ENCODE data around the gene TOP2A.

Gene TOP2A

GRCh38 chr17:40363111-40363827, 54.4 kb downstream of the TOP2A start:
- Histone ChIP-seq H3K4me3 (ENCODE audit: low read depth, low read length) (peak overlapping the region; percentile 47), H3K9ac (no peak overlapping the region), H3K27me3 (ENCODE audit: control insufficient read depth, insufficient read depth, low read length) (no peaks in the 10 kb centered on the region), H3K4me2 (ENCODE audit: low read length) (peak overlapping the region; percentile 85), H3K36me3 (ENCODE audit: control insufficient read depth, insufficient read depth, low read length) (no peaks in the 10 kb centered on the region), H3K27ac (no peak overlapping the region), H3K4me1 (no peaks in the 10 kb centered on the region), H2AFZ (peak overlapping the region; percentile 84), H3K79me2 (no peaks in the 10 kb centered on the region), H3K9me3 (ENCODE audit: control insufficient read depth, low read length) (no peaks in the 10 kb centered on the region)
- no peak for TF ChIP-seq CTCF (IDR thresholded peaks at IDR 0.05)

- Histone ChIP-seq H3K4me3 (ENCODE audit: low read depth, low read length) (peak overlapping the region; percentile 47), H3K27me3 (ENCODE audit: control insufficient read depth, insufficient read depth, low read length) (no peaks in the 10 kb centered on the region), H3K79me2 (no peaks in the 10 kb centered on the region), H2AFZ (peak overlapping the region; percentile 84), H3K27ac (no peak overlapping the region), H3K4me1 (no peaks in the 10 kb centered on the region), H3K36me3 (ENCODE audit: control insufficient read depth, insufficient read depth, low read length) (no peaks in the 10 kb centered on the region), H3K4me2 (ENCODE audit: low read length) (peak overlapping the region; percentile 85), H3K9me3 (ENCODE audit: control insufficient read depth, low read length) (no peaks in the 10 kb centered on the region), H3K9ac (no peak overlapping the region)
- peak; percentile 62 for TF ChIP-seq CTCF (IDR thresholded peaks at IDR 0.05)
Measured at GRCh38 chr17:40362696-40363110, 55.0 kb downstream of the TOP2A start.

GRCh38 chr17:40361925-40362695, 55.6 kb downstream of the TOP2A start:
- no peaks in the 10 kb centered on the region for H3K27me3 ChIP-seq (ENCODE audit: control insufficient read depth, insufficient read depth, low read length)
- H3K9ac ChIP-seq = no peak overlapping the region
- H3K4me3 ChIP-seq (ENCODE audit: low read depth, low read length) = no peak overlapping the region
- no peaks in the 10 kb centered on the region for H3K36me3 ChIP-seq (ENCODE audit: control insufficient read depth, insufficient read depth, low read length)
- no peaks in the 10 kb centered on the region for H3K9me3 ChIP-seq (ENCODE audit: control insufficient read depth, low read length)
- TF ChIP-seq CTCF (IDR thresholded peaks at IDR 0.05) = no peak
- peak overlapping the region; percentile 74 for H2AFZ ChIP-seq
- H3K4me1 ChIP-seq = no peaks in the 10 kb centered on the region
- no peaks in the 10 kb centered on the region for H3K79me2 ChIP-seq
- H3K27ac ChIP-seq = no peak overlapping the region
- H3K4me2 ChIP-seq (ENCODE audit: low read length) = peak overlapping the region; percentile 67

- TF ChIP-seq CTCF (IDR thresholded peaks at IDR 0.05) = no peak
Measured at GRCh38 chr17:40361063-40361924, 56.4 kb downstream of the TOP2A start.

More at GRCh38 chr17:40361063-40361924, 56.4 kb downstream of the TOP2A start:
- Histone ChIP-seq H2AFZ (no peak overlapping the region), H3K4me2 (ENCODE audit: low read length) (no peak overlapping the region), H3K79me2 (no peaks in the 10 kb centered on the region), H3K4me3 (ENCODE audit: low read depth, low read length) (no peak overlapping the region), H3K4me1 (no peaks in the 10 kb centered on the region), H3K9ac (no peak overlapping the region), H3K9me3 (ENCODE audit: control insufficient read depth, low read length) (no peaks in the 10 kb centered on the region), H3K27me3 (ENCODE audit: control insufficient read depth, insufficient read depth, low read length) (no peaks in the 10 kb centered on the region), H3K36me3 (ENCODE audit: control insufficient read depth, insufficient read depth, low read length) (no peaks in the 10 kb centered on the region), H3K27ac (no peak overlapping the region)

All from parathyroid adenoma (tissue), 2 donors.